Measurements from ENCODE around the gene C19orf67. TPM values are rescaled to one million over a fixed set of nuclear protein-coding genes. Genes with fewer than 3 reads are reported as not detected.

The C19orf67 gene
- total RNA-seq, 4 donors from 2014 or later = not detected

DNA sequence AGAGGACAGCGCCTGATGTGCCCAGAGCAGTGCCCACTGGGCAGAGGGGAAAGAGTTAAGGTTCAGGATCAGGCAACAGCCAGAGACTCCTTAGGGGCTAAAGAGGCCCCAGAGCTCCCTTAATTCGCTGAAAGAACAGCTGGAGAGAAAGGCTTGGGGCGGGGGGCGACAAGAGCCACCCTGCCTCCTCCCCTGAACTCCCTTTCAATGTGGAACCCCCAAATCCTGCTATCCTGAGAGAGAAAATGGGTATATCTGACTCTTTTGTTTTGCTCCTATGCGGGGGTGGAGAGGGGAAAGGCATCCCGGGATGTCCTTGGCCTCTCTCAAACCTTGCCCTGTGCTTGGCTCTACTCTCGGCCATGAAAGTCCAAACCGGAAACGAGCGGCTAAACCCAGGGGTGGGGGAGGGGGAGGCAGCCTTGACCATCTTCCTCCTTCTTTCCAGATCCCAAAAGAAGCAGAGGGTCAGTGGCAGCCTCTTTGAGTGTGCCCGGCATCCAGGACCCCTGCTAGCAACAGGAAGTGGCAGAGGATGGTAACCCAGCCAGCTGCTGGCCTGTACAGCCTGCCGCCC is 27.3 kb upstream of the C19orf67 start:
- H3K4me3 ChIP-seq = peak overlapping the region; percentile 43 to 51 (median 47)
- H3K27me3 ChIP-seq = no peaks in the 10 kb centered on the region
- ATAC-seq (peak in 1 of 2 donors; percentile 25), DNase-seq (peak in 1 of 2 donors; percentile 69)
- in situ Hi-C loops (cut with MboI; ENCODE audit: low sequenced_read_pairs in 4 of 4) = no loop called here
- TF ChIP-seq, protein P1, sequence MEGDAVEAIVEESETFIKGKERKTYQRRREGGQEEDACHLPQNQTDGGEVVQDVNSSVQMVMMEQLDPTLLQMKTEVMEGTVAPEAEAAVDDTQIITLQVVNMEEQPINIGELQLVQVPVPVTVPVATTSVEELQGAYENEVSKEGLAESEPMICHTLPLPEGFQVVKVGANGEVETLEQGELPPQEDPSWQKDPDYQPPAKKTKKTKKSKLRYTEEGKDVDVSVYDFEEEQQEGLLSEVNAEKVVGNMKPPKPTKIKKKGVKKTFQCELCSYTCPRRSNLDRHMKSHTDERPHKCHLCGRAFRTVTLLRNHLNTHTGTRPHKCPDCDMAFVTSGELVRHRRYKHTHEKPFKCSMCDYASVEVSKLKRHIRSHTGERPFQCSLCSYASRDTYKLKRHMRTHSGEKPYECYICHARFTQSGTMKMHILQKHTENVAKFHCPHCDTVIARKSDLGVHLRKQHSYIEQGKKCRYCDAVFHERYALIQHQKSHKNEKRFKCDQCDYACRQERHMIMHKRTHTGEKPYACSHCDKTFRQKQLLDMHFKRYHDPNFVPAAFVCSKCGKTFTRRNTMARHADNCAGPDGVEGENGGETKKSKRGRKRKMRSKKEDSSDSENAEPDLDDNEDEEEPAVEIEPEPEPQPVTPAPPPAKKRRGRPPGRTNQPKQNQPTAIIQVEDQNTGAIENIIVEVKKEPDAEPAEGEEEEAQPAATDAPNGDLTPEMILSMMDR (IDR thresholded peaks at IDR 0.05 in 4 of 5, conservative IDR thresholded peaks at IDR 0.05 in 1 of 5) = no peak
- TF ChIP-seq POLR2A (IDR thresholded peaks at IDR 0.05) = no peak
- peaks cover 58 to 77% of the 10 kb centered on the region in 2 donors for H3K4me1 ChIP-seq
- H3K36me3 ChIP-seq = no peaks in the 10 kb centered on the region
- no peaks in the 10 kb centered on the region for H3K9me3 ChIP-seq
- peak overlapping the region; percentile 95 to 99 (median 96) for H3K27ac ChIP-seq
- intact Hi-C loops (cut with DNase I; ENCODE audit: low total_unique reads) = no loop called here

DNA sequence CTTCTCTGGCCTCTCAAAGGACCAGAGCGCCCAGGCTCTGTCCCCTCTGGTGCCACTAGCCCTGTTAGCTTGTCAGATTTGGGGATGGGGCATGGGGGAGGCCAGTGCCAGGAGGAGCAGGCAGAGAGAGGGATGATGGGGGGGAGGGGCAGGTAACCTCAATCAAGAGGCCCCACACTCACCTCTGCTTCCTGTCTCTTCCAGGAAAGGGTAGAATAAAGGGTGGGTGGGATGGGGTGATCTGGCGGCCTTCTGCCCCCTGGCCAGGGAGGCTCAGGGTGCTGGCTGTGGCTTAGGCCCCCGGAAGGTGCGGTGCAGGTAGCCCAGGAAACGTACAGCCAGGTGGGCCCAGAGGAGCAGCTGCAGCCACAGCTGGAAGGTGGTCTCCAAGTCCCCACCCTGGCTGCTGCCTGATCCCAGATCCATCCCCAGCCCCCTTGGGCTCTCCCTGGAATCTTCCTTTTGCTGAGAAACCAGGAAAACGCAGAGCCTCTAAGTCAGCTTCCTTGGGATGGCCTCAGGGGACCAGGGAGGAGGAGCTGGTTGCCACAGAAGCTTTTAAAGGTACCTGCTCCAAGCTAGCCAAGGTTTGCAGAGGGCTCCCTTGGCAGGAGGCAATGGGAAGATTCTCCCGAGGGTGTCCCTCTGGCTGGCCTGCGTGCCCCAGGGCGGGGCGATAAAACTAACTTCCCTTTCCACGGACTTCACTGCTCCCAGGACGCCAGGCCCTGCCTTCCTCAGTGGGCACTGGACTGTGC is 26.6 kb upstream of the C19orf67 start:
- peak overlapping the region; percentile 95 to 99 (median 96) for H3K27ac ChIP-seq
- no peaks in the 10 kb centered on the region for H3K36me3 ChIP-seq
- DNase-seq (no peak), ATAC-seq (no peak)
- in situ Hi-C loops (cut with MboI; ENCODE audit: low sequenced_read_pairs in 4 of 4) = no loop called here
- no peak for TF ChIP-seq POLR2A (IDR thresholded peaks at IDR 0.05)
- TF ChIP-seq, protein P1 (IDR thresholded peaks at IDR 0.05 in 4 of 5, conservative IDR thresholded peaks at IDR 0.05 in 1 of 5) = no peak
- peak overlapping the region; percentile 43 to 51 (median 47) for H3K4me3 ChIP-seq
- intact Hi-C loops (cut with DNase I; ENCODE audit: low total_unique reads) = no loop called here
- no peaks in the 10 kb centered on the region for H3K27me3 ChIP-seq
- H3K9me3 ChIP-seq = no peaks in the 10 kb centered on the region
- H3K4me1 ChIP-seq = peaks cover 65 to 83% of the 10 kb centered on the region in 2 donors

DNA sequence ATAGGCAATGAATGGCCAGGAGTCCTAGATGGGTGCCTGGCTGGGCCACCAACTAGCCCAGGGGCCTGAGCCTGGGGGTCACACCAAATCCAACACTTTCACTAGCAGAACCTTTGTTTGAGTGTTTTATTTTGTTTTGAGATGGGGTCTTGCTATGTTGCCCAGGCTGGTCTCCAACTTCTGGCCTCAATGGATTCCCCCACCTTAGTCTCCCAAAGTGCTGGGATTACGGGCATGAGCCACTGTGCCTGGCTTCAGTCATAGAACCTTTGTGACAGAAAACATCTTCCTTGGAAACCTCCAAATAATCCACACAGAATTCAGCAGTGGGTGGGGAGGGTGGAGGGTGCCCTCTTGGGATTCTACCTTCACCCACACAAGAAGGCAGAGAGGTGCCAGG is 25.9 kb upstream of the C19orf67 start:
- Histone ChIP-seq H3K27ac (peak overlapping the region; percentile 95 to 99 (median 96)), H3K4me3 (no peak overlapping the region), H3K36me3 (peaks cover 0 to 6% of the 10 kb centered on the region in 2 donors), H3K9me3 (no peaks in the 10 kb centered on the region), H3K4me1 (peaks cover 63 to 87% of the 10 kb centered on the region in 2 donors), H3K27me3 (no peaks in the 10 kb centered on the region)
- ATAC-seq = no peak
- intact Hi-C loops (cut with DNase I; ENCODE audit: low total_unique reads) = no loop called here
- in situ Hi-C loops (cut with MboI; ENCODE audit: low sequenced_read_pairs in 4 of 4) = no loop called here
- DNase-seq = no peak
- TF ChIP-seq POLR2A (IDR thresholded peaks at IDR 0.05) = no peak
- TF ChIP-seq, protein P1 (IDR thresholded peaks at IDR 0.05 in 4 of 5, conservative IDR thresholded peaks at IDR 0.05 in 1 of 5) = no peak

DNA sequence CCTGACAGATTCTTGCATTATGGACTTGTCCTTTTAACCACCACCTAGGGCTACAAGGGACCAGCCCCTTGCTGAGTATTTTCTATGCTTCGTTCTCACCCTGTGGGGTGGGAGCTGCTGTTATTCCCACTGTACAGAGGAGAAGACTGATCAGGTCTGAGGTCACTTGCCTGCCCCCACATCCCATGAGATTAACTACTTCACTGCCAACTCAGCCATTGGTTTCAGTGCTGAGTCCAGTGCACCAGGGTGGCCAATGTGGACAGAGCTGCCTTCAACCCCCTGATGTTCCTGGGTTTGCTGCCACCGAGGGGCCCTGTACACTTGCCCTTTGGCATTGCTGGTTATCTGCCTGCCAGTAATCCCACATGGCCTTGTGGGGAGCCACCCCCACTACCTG is 25.1 kb upstream of the C19orf67 start:
- ATAC-seq (no peak), DNase-seq (no peak)
- H3K27me3 ChIP-seq = no peaks in the 10 kb centered on the region
- H3K4me3 ChIP-seq = no peak overlapping the region
- no peaks in the 10 kb centered on the region for H3K9me3 ChIP-seq
- no peak for TF ChIP-seq POLR2A (IDR thresholded peaks at IDR 0.05)
- TF ChIP-seq, protein P1 (IDR thresholded peaks at IDR 0.05 in 4 of 5, conservative IDR thresholded peaks at IDR 0.05 in 1 of 5) = no peak
- peaks cover 55 to 78% of the 10 kb centered on the region in 2 donors for H3K4me1 ChIP-seq
- intact Hi-C loops (cut with DNase I; ENCODE audit: low total_unique reads) (no loop called here), in situ Hi-C loops (cut with MboI; ENCODE audit: low sequenced_read_pairs in 4 of 4) (no loop called here)
- peak overlapping the region; percentile 14 to 97 (median 95) for H3K27ac ChIP-seq
- H3K36me3 ChIP-seq = peaks cover 0 to 10% of the 10 kb centered on the region in 2 donors
